HG02571 (cell line): ENCODE results near the gene UNC80.
"Not testable (repeated sequence)": the region's sequence is repeated elsewhere in the genome, so short reads cannot be mapped to it uniquely, and the experiment has no call there.

Experiments used
- ATAC-seq: cut with Tn5 transposase; IDR thresholded peaks from one replicate; pipeline ENCODE4 v1.9.1; 2021; ENCODE audit warnings: mild to moderate bottlenecking, moderate library complexity; ENCODE audit not compliant: unreplicated experiment

The UNC80 gene, protein sequence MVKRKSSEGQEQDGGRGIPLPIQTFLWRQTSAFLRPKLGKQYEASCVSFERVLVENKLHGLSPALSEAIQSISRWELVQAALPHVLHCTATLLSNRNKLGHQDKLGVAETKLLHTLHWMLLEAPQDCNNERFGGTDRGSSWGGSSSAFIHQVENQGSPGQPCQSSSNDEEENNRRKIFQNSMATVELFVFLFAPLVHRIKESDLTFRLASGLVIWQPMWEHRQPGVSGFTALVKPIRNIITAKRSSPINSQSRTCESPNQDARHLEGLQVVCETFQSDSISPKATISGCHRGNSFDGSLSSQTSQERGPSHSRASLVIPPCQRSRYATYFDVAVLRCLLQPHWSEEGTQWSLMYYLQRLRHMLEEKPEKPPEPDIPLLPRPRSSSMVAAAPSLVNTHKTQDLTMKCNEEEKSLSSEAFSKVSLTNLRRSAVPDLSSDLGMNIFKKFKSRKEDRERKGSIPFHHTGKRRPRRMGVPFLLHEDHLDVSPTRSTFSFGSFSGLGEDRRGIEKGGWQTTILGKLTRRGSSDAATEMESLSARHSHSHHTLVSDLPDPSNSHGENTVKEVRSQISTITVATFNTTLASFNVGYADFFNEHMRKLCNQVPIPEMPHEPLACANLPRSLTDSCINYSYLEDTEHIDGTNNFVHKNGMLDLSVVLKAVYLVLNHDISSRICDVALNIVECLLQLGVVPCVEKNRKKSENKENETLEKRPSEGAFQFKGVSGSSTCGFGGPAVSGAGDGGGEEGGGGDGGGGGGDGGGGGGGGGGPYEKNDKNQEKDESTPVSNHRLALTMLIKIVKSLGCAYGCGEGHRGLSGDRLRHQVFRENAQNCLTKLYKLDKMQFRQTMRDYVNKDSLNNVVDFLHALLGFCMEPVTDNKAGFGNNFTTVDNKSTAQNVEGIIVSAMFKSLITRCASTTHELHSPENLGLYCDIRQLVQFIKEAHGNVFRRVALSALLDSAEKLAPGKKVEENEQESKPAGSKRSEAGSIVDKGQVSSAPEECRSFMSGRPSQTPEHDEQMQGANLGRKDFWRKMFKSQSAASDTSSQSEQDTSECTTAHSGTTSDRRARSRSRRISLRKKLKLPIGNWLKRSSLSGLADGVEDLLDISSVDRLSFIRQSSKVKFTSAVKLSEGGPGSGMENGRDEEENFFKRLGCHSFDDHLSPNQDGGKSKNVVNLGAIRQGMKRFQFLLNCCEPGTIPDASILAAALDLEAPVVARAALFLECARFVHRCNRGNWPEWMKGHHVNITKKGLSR (N-terminal part only)

DNA sequence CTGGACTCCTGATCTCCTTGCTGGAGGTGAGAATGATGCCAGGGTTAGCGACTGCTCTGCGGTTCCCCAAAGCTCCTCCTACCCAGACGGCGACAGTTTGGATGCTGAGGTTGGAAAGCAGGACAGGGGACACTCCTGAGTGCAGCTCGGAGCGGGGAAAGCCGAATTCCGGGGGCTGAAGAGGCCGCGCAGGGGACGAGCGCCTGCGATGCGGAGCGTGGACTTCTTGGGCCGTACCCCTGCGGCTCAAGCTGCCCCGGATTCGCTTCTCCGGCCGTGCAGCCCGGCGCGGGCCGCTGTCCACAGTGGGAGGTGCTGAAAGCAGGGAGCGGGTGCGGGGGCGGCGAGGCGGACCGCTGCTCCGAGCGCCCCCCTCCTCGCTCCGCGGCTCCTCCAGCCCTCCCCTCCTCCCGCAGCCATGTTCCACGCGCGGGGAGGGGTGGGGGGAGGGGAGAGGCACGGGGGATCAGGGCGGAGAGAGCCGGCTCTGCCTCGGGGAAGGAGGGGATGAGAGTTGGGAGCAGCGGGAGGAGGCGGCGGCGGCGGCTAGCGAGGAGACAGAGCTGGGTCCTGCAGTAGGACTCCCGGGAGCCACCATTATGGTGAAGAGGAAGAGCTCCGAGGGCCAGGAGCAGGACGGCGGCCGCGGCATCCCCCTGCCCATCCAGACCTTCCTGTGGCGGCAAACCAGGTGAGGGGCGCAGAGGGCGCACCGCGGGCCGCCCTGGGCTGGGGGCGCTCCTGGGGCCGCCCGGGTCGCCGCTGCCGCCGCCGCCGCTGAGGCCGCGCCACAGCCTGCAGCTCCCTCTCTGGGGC, at the start of gene UNC80:
Gene UNC80, plus strand, starts transcription at position 359 of the 816 bp plus-strand sequence. Its CDS starts 241 bp downstream, at position 600.
- no peak for ATAC-seq

DNA sequence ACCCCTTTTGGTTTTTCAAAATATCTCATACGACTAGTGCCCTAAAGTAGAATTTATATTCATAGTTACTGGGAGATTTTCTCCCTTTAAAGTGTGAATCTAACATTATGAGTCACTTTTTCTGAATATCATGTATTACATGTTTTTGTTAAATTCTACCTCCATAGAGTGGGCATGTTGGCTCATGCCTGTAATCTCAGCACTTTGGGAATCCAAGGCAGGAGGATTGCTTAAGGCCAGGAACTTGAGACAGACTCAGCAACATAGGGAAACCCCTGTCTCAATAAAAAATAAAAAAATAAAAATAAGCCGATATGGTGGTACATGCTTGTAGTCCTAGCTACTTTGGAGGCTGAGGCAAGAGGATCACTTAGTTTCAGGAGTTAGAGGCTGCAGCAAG, 45.3 kb upstream of the UNC80 start:
- no peak for ATAC-seq

DNA sequence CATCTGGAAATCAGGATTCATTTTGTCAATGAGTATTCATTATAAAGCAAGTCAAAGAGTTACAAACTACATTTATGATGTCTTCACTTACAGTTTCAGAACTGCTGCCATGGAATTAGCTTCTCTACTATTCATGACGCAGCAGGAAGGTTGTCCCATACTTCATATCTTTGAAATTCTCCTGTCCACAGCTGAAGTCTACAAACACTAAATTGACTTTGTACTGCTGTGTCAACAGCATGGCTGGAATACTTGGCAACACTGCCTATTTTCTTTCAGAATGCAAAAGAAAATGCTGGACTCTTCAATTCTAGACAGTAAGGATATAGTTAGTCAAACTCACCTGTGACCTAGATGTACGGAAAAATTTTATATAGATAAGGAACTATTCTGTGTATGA, 44.6 kb upstream of the UNC80 start:
- ATAC-seq, result no peak

DNA sequence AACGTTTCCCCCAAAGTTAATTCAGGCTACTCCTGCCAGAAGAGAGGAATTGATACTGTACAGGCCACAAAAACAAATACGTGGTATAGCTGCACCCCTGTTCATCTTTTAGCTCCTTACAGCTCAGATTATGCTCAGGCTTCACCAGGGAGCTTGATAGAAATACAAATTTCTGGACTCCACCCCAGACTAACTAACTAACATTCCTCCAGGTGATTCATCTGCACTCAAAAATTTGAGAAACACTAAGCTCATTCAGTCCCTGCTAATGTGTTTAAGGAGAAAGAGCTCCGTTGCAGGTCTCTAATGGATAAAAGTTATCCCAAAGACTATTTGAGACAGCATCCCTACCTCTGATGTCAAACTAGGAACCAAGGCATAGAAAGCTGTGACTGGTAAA, 36.8 kb upstream of the UNC80 start:
- ATAC-seq, result no peak

DNA sequence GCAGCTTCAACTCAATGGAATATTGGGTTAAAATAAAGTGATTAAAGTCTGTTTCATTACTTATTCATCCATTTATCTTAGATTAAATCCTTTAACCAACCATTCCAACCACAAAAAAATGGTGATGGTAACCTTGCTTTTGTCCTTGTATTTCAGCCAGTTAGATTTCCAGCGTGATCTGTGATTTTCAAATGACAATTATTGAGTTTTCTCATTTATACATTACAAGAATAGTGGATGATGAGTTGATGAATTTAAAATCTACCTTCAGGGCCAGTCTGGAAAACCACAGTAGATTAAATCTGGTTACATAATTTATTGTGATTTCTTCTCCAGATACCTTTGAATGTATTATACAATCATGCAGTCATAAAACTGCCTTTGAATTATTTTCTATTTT, 29.7 kb upstream of the UNC80 start:
- ATAC-seq, result no peak

DNA sequence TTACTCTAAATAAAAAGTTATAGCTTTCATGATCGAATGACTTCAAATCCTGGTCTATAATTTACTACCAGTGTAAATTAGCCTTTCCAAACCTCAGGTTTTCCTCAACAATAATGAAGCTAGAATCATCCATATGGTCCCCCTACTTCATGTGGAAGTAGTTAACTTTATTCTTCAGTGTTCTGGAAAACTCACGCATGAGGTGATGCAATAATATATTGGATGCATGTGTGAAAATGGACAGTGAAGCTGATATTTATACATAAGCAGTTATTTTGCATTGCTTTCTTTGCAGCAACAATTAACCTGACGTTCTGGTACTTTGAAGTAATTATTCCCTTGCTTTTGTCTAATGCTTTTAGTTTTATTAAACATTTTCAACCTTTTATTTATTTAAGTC, 18.6 kb upstream of the UNC80 start:
- no peak for ATAC-seq

DNA sequence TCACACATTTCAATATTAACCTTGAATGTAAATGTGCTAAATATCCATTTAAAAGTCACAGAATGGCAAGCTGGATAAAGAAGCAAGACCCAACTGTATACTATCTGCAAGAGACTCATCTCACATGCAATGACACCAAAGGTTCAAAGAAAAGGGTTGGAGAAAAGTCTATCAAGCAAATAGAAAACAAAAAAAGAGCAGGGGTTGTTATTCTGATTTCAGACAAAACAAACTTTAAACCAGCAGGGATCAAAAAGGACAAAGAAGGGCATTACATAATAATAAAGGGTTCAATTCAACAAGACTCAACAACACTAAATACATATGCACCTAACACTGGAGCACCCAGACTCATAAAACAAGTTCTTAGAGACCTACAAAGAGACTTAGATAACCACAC, 14.5 kb upstream of the UNC80 start:
- ATAC-seq, result no peak

DNA sequence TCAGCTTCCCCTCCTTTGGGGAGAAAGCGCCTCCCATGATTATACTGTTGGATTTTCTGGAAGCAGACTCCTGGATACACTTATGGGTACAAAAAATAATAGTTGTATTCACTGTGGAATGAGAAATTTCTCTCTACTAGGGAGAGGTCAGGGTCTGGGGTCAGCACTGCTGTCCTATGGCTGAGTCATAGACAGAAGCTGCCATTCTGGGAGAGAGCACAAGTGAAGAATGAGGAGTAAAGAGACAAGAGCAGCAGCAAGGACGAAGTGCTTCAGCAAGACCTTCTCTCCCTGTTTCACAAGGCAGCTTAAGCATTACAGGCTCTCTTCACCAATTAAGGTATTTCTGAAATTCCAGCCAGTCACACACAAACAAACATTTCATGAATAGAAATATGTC, 10.1 kb upstream of the UNC80 start:
- ATAC-seq, result no peak

DNA sequence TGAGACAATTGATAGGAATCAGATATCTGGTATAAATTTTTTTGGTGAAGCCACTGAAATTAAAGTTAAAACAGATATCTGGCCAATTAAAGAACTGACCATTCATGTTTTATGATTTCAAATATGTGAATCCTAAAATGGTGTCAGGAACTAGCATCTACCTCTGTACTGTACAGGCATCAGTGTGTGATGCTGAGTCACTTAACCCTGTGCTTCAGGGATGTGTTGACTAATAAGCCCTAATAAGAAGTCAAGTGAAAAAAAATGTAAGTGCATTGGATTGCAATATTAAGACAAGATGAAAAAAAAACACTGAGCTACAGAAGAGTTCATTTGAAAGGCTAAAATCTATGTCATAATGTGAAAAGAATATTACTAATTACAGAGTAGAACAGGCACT, 9.1 kb upstream of the UNC80 start:
- no peak for ATAC-seq

DNA sequence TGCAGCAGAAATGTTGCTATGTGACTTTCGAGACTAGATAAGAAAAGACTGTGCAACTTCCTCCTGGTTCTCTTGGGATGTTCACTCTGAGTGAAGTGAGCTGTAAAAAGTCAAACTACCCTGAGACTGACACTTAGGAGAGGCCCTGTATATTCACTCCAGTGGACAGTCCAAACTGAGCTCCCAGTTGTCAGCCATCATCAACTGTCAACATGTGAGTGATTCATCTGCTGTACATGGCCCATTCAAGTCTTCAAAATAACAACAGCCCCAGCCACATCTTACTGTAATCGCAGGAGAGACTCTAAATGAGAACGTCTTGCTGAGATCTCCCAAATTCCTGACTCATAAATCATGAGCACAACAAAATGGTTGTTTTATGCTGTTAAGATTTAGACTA, 8.5 kb upstream of the UNC80 start:
- no peak for ATAC-seq

DNA sequence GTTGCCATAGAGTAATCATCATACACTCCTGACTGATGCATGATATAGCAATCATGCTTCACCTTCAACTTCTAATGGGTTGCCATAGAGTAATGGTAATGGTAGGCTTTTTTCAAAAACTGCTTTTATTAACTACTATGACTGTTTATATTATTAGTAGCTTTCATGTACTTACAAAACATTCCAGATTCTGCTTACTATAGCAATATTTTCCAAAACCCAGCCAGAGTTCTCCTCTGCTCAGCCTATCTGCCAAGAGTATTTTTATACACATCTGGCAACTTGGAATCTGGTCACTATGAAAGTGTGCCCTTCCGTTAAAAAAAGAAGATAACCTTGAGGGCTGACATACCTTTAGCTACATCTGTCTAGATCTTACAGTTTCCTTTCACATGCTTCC, 5.0 kb upstream of the UNC80 start:
- no peak for ATAC-seq

DNA sequence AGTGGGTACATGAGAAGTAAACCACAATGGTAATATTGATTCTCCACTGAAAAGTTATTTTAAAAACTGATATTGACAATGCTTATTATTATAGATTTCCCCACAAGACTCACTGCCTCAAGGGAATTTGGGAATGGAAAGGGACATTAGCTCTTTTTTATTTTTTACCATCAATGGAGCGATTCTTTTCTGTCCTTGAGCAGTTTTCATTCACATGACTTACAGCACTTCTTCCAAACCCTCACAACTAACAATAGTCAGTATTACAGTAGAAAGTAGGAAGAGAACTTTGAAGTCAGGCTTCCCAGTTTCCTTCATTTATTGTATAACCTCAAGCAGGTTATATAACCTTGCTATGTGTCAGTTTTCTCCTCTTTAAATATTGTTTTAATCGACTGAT, 4.3 kb upstream of the UNC80 start:
- no peak for ATAC-seq

DNA sequence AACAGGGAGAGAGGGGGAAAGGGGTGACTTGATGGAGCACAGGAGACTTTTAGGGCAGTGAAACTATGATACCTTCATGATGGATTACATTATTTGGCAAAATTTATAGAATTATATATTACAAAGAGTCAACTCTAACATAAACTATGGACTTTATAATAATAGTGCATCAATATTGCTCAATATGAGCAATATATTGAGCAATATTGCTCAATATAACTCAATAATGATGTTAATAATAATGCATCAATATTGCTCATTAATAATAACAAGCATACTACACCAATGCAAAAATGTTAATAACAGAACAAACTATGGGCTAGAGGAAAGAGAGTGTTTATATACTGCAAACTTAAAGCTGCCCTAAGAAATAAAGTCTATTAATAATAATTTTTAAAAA, 3.1 kb upstream of the UNC80 start:
- ATAC-seq, result no peak

DNA sequence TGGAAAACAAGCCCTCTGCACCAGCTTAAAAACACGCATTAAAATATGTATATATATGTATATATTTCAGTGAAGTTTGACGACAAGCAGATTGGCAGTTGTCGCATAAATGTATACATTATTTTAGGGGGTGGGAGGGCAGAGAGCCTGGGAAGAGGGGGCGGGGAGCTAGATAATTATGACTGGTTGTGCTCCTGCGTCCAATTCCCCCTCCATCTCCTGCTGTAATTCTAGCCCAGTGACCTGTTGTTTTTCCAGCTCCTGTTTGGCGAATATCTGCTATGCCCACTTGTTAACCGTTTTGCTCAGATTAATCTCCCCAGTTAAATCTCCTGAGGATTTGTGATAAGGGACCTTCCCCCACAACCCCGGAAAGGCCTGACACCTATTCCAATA, 656 bp downstream of the UNC80 start:
- no peak for ATAC-seq

DNA sequence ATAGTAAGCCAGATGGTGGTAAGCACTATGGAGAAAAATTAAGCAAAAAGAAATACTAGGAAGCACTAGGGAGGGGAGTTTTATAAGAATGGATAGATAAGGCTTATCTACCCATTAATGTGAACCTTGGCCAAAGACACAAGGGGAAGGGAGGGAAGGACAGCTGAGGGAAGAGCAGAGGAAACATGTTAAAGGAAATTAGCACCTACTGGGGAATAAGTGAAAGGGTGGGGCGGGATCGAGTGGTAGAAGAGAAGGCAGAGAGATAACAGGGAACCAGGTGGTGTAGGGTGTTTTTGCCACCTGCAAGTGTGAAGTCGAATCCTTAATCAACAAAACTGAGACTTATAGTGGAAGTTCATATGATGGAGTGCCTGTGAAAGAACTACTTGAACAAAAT, 1.7 kb downstream of the UNC80 start:
- ATAC-seq, result no peak

DNA sequence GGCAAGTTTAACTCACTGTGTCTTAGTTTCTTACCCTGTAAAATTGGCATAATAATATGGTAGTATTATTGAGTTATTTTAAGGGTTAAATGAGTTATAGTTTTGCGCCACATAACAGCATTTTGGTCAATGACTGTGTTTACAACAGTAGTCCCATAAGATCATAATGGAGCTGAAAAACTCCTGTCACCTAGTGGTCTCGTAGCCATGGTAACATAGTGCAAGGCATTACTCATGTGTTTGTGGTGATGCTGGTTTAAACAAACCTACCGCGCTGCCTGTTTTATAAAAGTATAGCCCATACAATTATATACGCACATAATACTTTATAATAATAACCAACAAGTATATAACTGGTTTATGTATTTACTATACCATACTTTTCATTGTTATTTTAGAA, 15.8 kb downstream of the UNC80 start:
- no peak for ATAC-seq

DNA sequence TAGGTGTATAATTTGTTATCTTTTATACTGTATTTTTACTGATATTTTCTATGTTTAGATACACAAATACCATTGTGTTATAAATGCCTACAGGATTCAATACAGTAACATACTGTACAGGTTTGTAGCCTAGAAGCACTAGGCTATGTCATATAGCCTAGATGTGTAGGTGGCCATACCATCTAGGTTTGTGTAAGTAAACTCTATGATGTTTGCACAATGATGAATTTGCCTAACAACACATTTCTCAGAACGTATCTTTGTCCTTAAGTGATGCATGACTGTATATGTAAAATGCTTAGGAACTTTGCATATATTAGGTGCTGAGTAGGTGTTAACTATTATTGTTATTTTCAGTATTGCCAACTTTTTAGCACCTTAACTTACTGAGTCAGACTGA, 17.3 kb downstream of the UNC80 start:
- no peak for ATAC-seq

DNA sequence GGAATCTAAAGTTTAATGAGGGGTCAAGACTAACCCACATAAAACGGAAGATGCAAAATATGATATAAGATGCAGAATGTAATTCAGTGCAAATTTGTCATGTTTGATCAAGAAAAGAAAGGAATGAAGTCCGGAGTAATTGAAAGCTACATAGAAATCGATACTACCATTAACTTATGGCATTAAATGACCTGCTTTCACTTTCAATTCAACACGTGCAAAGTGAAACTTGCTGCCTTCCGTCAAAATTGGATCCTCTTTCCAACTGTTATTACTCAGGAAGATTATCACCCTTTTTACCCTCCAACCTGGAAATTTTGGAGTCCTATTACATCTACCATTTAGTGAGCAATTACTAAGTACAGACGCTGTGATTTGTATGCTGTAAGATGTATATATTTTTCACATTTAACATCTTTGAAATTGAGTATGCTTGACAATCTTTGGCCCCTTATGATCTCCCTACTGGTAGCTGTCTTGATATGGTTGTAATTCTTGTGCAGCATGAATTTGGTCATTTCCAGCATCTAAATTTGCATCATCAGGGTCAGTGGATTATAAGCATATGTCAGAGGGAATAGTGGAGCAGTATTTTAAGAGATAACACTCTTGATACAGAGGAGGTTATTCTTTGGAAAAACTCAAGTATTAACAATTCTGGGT, 18.6 kb downstream of the UNC80 start:
- no peak for ATAC-seq

DNA sequence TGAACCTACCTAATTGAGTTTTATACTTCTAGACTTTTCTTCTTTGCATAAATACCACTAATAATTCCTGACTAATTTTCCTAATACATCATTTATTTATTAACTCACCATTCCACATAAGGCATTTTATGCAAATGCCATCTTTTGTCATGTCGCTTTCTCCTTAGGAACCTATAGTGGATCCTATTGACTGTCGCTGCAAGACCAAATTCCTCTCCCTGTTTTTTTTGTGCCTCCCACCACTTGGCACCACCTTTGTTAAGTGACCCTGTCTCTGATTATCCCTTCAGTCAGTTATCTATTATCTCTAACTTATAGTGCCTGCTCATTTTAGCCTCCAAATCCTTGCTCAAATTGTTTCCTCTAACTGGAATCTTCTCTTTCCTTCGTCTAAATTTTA, 19.5 kb downstream of the UNC80 start:
- no peak for ATAC-seq

DNA sequence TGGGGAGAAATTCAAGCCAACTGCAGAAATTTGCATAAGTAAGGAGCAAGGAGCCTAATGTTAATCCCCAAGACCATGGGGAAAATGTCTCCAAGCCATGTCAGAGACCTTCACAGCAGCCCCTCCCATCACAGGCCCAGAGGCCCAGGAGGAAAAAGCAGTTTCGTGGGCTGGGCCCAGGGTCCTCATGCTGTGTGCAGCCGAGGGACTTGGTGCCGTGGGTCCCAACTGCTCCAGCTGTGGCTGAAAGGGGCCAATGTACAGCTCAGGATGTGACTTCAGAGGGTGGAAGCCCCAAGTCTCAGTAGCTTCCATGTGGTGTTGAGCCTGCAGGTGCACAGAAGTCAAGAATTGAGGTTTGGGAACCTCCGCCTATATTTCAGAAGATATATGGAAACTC, 23.8 kb downstream of the UNC80 start:
- not testable (repeated sequence) for ATAC-seq
